ENCODE results near the gene WIZ. TPM values are rescaled to one million over a fixed set of nuclear protein-coding genes. Genes with fewer than 3 reads are reported as not detected.

The WIZ gene
- total RNA-seq, 1 donor from 2014 or later = 19.9 TPM

DNA sequence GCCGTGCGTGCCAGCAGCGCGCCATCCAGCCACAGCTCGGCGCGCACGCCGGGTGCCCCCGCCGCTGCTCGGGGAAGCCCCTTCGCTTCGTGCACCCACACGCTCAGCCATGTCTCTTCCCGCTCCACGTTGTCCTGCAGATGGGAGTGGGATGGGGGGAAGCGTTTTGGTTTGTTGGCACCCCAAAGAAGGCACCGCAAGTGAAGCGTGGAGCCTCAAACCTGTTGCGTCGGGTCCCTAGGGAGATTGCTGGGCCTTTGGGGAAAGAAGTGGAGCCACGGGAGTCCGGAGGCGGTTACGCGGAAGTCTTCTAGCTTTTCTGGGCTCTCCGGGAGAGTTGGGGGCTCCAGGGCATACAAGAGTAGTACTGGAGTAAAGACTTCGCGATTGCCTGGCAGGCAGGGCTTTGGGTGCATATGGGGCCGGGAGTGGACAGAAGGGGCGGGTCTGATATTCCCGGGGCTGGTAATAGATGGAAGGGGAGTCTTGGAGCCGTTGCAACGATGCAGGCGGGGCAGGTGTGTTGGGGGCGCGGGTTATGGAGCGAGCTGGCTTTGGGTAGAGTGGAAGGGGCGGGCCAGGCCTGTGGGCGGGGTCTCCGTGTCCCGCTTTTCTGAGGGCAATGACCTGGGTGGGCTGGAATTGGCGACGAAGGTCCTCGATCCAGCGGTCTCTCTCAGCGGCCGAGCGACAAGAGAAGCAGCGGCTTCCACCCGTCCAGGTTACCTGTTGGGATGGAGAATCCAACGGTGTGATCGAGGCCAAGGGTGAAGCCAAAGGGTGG lies 8.1 kb upstream of the WIZ start:
- no peak for DNase-seq (ENCODE audit: low read depth)
- TF ChIP-seq CTCF (conservative IDR thresholded peaks at IDR 0.05; ENCODE audit: low read depth, low read length) = no peak
- no peak overlapping the region for H3K4me3 ChIP-seq (ENCODE audit: low read depth, low read length)

DNA sequence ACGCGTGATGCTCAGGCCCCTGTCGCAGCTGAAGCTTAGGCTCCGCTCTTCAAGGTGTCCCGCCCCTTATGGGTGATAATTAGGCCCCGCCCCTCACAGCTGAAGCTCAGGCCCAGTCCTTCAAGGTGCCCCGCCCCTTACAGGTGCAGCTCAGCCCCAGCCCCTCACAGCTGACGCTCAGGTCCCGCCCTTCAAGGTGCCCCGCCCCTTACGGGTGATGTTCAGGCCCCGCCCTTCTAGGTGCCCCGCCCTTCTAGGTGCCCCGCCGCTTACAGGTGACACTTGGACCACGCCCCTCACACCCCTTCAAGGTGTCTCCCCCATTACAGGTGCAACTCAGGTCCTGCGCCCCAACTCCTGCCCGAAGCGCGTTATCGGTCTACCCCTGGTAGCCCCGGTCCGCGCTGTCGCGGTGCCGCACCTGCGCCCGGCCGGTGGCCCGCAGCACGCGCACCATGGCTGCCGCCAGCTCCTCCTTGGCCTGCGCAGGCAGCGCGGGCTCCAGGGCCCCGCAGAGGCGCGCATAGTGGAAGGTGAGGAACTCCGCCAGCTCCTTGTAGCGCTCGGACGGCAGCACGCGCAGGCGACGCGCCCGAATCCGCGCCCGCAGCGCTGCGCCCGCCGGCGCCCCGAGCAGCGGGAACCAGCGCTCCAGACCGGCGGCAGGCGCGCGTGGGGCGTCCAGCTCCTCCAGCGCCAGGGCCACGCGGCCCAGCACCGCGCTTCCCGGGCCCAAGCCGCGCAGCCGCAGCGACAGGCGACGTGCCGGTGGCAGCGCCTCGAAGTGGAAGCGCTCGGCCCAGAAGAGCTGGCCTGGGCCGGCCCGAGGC lies 7.3 kb upstream of the WIZ start:
- TF ChIP-seq CTCF (conservative IDR thresholded peaks at IDR 0.05; ENCODE audit: low read depth, low read length) = no peak
- H3K4me3 ChIP-seq (ENCODE audit: low read depth, low read length) = no peak overlapping the region
- DNase-seq (ENCODE audit: low read depth) = no peak

- no peak for DNase-seq (ENCODE audit: low read depth)
- no peak overlapping the region for H3K4me3 ChIP-seq (ENCODE audit: low read depth, low read length)
- no peak for TF ChIP-seq CTCF (conservative IDR thresholded peaks at IDR 0.05; ENCODE audit: low read depth, low read length)
Observed at GRCh38 chr19:15456441-15456840, 6.7 kb upstream of the WIZ start.

DNA sequence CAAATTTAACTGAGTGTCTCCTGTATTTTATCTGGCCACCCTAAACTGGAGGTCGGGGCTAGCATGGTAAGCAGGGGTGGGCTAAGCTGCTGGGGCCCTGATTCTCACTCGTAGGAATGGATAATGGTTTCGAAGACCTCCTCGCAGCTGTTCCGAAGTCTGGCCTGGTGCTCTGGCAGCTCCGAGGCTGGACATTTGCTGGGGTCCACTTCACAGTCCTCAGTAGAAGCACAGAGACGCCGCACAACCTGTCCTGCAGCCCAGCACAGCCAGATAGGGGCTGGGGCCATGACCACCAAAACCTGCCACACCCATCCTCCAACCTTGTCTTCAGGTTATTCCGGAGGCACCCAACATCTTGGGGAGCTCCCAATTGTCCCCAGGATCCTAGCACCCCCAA lies 6.2 kb upstream of the WIZ start:
- no peak for TF ChIP-seq CTCF (conservative IDR thresholded peaks at IDR 0.05; ENCODE audit: low read depth, low read length)
- no peak for DNase-seq (ENCODE audit: low read depth)
- no peak overlapping the region for H3K4me3 ChIP-seq (ENCODE audit: low read depth, low read length)

DNA sequence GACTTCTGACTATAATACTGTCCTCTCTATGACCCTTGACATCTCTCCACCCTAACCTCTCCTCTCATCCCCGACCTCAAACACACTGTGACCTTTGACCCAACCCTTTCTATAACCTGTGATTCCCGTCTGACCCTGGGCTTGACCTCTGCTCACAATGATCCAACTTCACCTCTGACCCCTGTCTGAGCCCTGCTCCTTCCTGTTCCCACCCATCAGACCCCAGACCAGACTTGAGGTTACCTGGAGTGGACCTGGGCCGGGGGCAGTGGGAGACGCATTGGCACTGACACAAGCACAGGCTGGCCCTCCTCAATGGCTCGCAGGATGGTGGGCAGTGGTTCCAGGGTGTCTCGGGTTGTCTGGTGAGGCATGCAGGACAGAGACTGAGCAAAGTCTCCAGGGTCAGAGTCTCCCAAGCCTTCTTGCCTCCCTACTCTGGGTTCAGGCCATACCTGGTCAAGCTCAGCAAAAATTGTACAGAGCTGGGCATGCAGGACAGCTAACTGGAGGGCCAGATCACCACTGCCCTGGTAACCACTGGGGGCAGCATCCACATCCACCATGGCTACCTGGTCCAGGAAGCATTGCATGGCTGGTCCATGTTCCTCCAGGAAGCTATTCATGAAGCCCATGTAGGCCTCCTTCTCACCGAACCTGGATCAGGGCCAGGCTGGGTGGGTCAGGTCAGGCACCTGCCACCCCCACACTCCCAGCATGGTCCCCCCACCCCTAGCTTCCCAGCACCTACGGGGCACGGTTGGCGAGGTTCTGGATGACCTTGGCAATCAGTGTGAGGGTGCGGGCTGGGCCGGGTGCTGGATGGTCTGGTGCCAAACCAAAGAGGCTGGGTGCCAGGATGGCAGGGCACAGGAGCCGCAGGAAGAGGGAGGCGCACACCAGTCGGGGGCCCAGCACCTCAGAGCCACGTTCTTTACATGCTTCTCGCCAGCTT lies 4.4 kb upstream of the WIZ start:
- DNase-seq (ENCODE audit: low read depth) = no peak

More for the DNA sequence above, 4.4 kb upstream of the WIZ start:
- no peak overlapping the region for H3K4me3 ChIP-seq (ENCODE audit: low read depth, low read length)
- peak; percentile 43 for TF ChIP-seq CTCF (conservative IDR thresholded peaks at IDR 0.05; ENCODE audit: low read depth, low read length)

Measured in epithelial cell of proximal tubule (primary cell).